Measurements from ENCODE around the gene F10.

- no peak for TF ChIP-seq EZH2phosphoT487 (conservative IDR thresholded peaks at IDR 0.05; ENCODE audit: low read length)
- no peak for TF ChIP-seq CTCF (IDR thresholded peaks at IDR 0.05; ENCODE audit: insufficient read depth, low read length, poor library complexity, severe bottlenecking)
Measured at GRCh38 chr13:113176280-113176679, 53.7 kb downstream of the F10 start.
